H1 (cell line): ENCODE measurements around the gene ALS2CL. TPM values are rescaled to one million over a fixed set of nuclear protein-coding genes. Genes with fewer than 3 reads are reported as not detected.

ENCODE experiments used
- CTCF ChIA-PET: fragments of 300-600 bp; sonication (Branson Sonifier 250); formaldehyde crosslinking; loops from one replicate; lab custom pipeline; 2021; ENCODE audit not compliant: partially characterized antibody; lab: Charles Lee
- POLR2A ChIA-PET: fragments of 300-600 bp; sonication (Branson Sonifier 250); formaldehyde crosslinking; loops from one replicate; lab custom pipeline; 2021; ENCODE audit warnings: inconsistent platforms; ENCODE audit not compliant: partially characterized antibody; lab: Charles Lee
- DNase-seq, 2 experiments: peaks; one replicate each; pipeline versions ENCODE4 v3.0.0 to v3.0.0-alpha.2; 2010 to 2022; ENCODE audit warnings: low spot score in 2 of 2, low read depth in 1 of 2, mixed read lengths in 1 of 2
- FAIRE-seq: peaks from 2 replicates; lab custom pipeline; 2011; peaks lifted over from hg19 to GRCh38; lab: Jason Lieb, UNC
- H2AFZ ChIP-seq: 2 replicates; pipeline ENCODE4 v1.8.1; 2012; ENCODE audit warnings: low read length, inconsistent platforms
- H2AK5ac ChIP-seq: 2 replicates; pipeline ENCODE4 v1.6.1; 2013; ENCODE audit warnings: low read depth, low read length
- H2BK120ac ChIP-seq: replicated peaks from 2 replicates; pipeline ENCODE3; 2013; ENCODE audit warnings: low read depth, low read length, inconsistent platforms
- H2BK12ac ChIP-seq: 2 replicates; pipeline ENCODE4 v1.6.1; 2013; ENCODE audit warnings: low read depth, low read length
- H2BK15ac ChIP-seq: 2 replicates; pipeline ENCODE4 v1.6.1; 2013; ENCODE audit warnings: low read length
- H2BK20ac ChIP-seq: 2 replicates; pipeline ENCODE4 v1.6.1; 2013; ENCODE audit warnings: low read length
- H2BK5ac ChIP-seq: 2 replicates; pipeline ENCODE4 v1.6.1; 2013; ENCODE audit warnings: low read depth, low read length
- H3K14ac ChIP-seq: 2 replicates; pipeline ENCODE4 v1.6.1; 2013; ENCODE audit warnings: inconsistent platforms; ENCODE audit not compliant: insufficient read length
- H3K18ac ChIP-seq: 2 replicates; pipeline ENCODE4 v1.6.1; 2013; ENCODE audit warnings: low read length; ENCODE audit errors: extremely low read depth
- H3K23ac ChIP-seq: 2 replicates; pipeline ENCODE4 v1.6.1; 2013; ENCODE audit warnings: inconsistent platforms; ENCODE audit not compliant: insufficient read length
- H3K23me2 ChIP-seq: 2 replicates; pipeline ENCODE4 v1.6.1; 2013; ENCODE audit warnings: low read depth, low read length
- H3K27ac ChIP-seq: 2 replicates; pipeline ENCODE4 v1.6.1; 2011; ENCODE audit warnings: low read depth, low read length, inconsistent platforms
- H3K27me3 ChIP-seq, 4 experiments: replicated peaks in 1 of 4; 1 replicate in 1 of 4; 2 replicates in 3 of 4; pipeline versions ENCODE4 v1.6.1 to v1.8.1; 2011 to 2013; ENCODE audit warnings: low read length in 3 of 4, mild to moderate bottlenecking in 3 of 4, inconsistent platforms in 2 of 4, mixed read lengths in 2 of 4, moderate library complexity in 1 of 4; ENCODE audit not compliant: control insufficient read depth in 3 of 4, insufficient read depth in 3 of 4; ENCODE audit errors: extremely low read depth in 1 of 4
- H3K36me3 ChIP-seq, 4 experiments: 2 replicates each; pipeline versions ENCODE4 v1.6.1 to v1.8.1; 2011 to 2013; ENCODE audit warnings: mild to moderate bottlenecking in 4 of 4, low read length in 3 of 4, moderate library complexity in 2 of 4, control low read depth in 1 of 4, inconsistent platforms in 1 of 4; ENCODE audit not compliant: insufficient read depth in 4 of 4, control insufficient read depth in 2 of 4
- H3K4ac ChIP-seq: replicated peaks from 2 replicates; pipeline ENCODE3; 2013; ENCODE audit warnings: low read length, low read depth, mixed read lengths, inconsistent platforms; ENCODE audit not compliant: insufficient read length
- H3K4me1 ChIP-seq, 4 experiments: replicated peaks in 1 of 4; 1 replicate in 1 of 4; 2 replicates in 3 of 4; pipeline versions ENCODE4 v1.6.1 to v1.8.1; 2011 to 2013; ENCODE audit warnings: low read length in 3 of 4, inconsistent platforms in 2 of 4, mixed read lengths in 1 of 4; ENCODE audit not compliant: insufficient read depth in 4 of 4, control insufficient read depth in 3 of 4
- H3K4me2 ChIP-seq, 2 experiments: 2 replicates each; pipeline versions ENCODE4 v1.6.1 to v1.8.1; 2011 to 2013; ENCODE audit warnings: low read depth in 2 of 2, low read length in 2 of 2, control low read depth in 1 of 2, inconsistent platforms in 1 of 2, mild to moderate bottlenecking in 1 of 2; ENCODE audit not compliant: insufficient read depth in 1 of 2
- H3K4me3 ChIP-seq, 4 experiments: fragments of 200-600, 300-600 bp in 1 of 4; sonication (generic), shearing (Covaris generic), sonication (Bioruptor Twin) in 1 of 4; 2 replicates each; pipeline versions ENCODE4 v1.5.1 to v1.8.1; 2011 to 2016; ENCODE audit warnings: low read length in 4 of 4, low read depth in 3 of 4, control low read depth in 2 of 4, inconsistent platforms in 2 of 4, mild to moderate bottlenecking in 2 of 4, mixed read lengths in 1 of 4, moderate library complexity in 1 of 4; ENCODE audit not compliant: insufficient read depth in 2 of 4; ENCODE audit errors: extremely low read depth in 1 of 4
- H3K56ac ChIP-seq: replicated peaks from 2 replicates; pipeline ENCODE3; 2013; ENCODE audit warnings: low read depth, mild to moderate bottlenecking, mixed read lengths, low read length, inconsistent platforms; ENCODE audit not compliant: insufficient read length
- H3K79me1 ChIP-seq: 2 replicates; pipeline ENCODE4 v1.6.1; 2013; ENCODE audit warnings: low read depth, low read length, control low read depth
- H3K79me2 ChIP-seq, 2 experiments: 2 replicates each; pipeline versions ENCODE4 v1.6.1 to v1.8.1; 2012 to 2013; ENCODE audit warnings: low read length in 2 of 2, mild to moderate bottlenecking in 2 of 2, inconsistent platforms in 1 of 2; ENCODE audit not compliant: insufficient read depth in 2 of 2, control insufficient read depth in 1 of 2
- H3K9ac ChIP-seq, 4 experiments: replicated peaks in 1 of 4; 1 replicate in 1 of 4; 2 replicates in 3 of 4; pipeline versions ENCODE4 v1.6.1 to v1.8.1; 2011 to 2013; ENCODE audit warnings: low read depth in 3 of 4, low read length in 3 of 4, control low read depth in 2 of 4, mild to moderate bottlenecking in 2 of 4, moderate library complexity in 2 of 4, inconsistent platforms in 1 of 4; ENCODE audit errors: extremely low read depth in 1 of 4
- H3K9me3 ChIP-seq, 2 experiments: 2 replicates each; pipeline versions ENCODE4 v1.6.1 to v1.8.1; 2012 to 2013; ENCODE audit warnings: mild to moderate bottlenecking in 2 of 2, moderate library complexity in 2 of 2, control low read depth in 1 of 2, inconsistent platforms in 1 of 2, low read depth in 1 of 2, low read length in 1 of 2, mixed read lengths in 1 of 2; ENCODE audit not compliant: insufficient read depth in 2 of 2
- H4K20me1 ChIP-seq, 2 experiments: replicated peaks in 1 of 2; 2 replicates each; pipeline versions ENCODE3 to v1.8.1; 2011 to 2013; ENCODE audit warnings: inconsistent platforms in 2 of 2, low read length in 2 of 2, mild to moderate bottlenecking in 1 of 2; ENCODE audit not compliant: insufficient read depth in 2 of 2, control insufficient read depth in 1 of 2
- H4K5ac ChIP-seq: 2 replicates; pipeline ENCODE4 v1.6.1; 2013; ENCODE audit warnings: low read length, low read depth, mixed read lengths, inconsistent platforms; ENCODE audit not compliant: insufficient read length
- H4K8ac ChIP-seq: 2 replicates; pipeline ENCODE4 v1.8.0; 2013; ENCODE audit warnings: mild to moderate bottlenecking, moderate library complexity, low read length, inconsistent platforms; ENCODE audit not compliant: insufficient read depth; ENCODE audit errors: extremely low read depth
- H4K91ac ChIP-seq: replicated peaks from 2 replicates; pipeline ENCODE3; 2013; ENCODE audit warnings: low read length, mixed read lengths, inconsistent platforms; ENCODE audit not compliant: insufficient read length
- ASH2L ChIP-seq: fragments of 200-600, 300-600 bp; sonication (generic); IDR thresholded peaks from one replicate; pipeline ENCODE4 v1.7.1; 2017; ENCODE audit warnings: low read length
- FOSL1 ChIP-seq: IDR thresholded peaks from 2 replicates; pipeline ENCODE4 v1.6.1; 2011; ENCODE audit warnings: mild to moderate bottlenecking, low read depth, low read length, moderate library complexity; ENCODE audit not compliant: insufficient read depth
- KDM4A ChIP-seq: IDR thresholded peaks from one replicate; pipeline ENCODE4 v1.7.1; 2012; ENCODE audit warnings: low read depth, mild to moderate bottlenecking, moderate library complexity, low read length, inconsistent platforms; ENCODE audit not compliant: severe bottlenecking
- KDM5A ChIP-seq: fragments of 200-600 bp; IDR thresholded peaks from 2 replicates; pipeline ENCODE4 v1.7.1; 2012; ENCODE audit warnings: mild to moderate bottlenecking, low read length, inconsistent platforms, mixed read lengths
- MAFK ChIP-seq: IDR thresholded peaks from 2 replicates; pipeline ENCODE4 v1.6.1; 2012; ENCODE audit warnings: low read depth, mild to moderate bottlenecking, improper control_type of control experiment, low read length
- NRF1 ChIP-seq: IDR thresholded peaks from 2 replicates; pipeline ENCODE4 v1.6.1; 2011; ENCODE audit warnings: mild to moderate bottlenecking, low read depth, low read length, improper control_type of control experiment
- PHF8 ChIP-seq: fragments of 200-600 bp; sonication (generic); conservative IDR thresholded peaks from 2 replicates; pipeline ENCODE4 v1.7.1; 2012; ENCODE audit warnings: low read depth, mild to moderate bottlenecking, inconsistent platforms, low read length, moderate library complexity
- TAF1 ChIP-seq: IDR thresholded peaks from 2 replicates; pipeline ENCODE4 v1.6.1; 2011; ENCODE audit warnings: mild to moderate bottlenecking, low read depth, low read length
- TEAD4 ChIP-seq: IDR thresholded peaks from 2 replicates; pipeline ENCODE4 v1.6.1; 2012; ENCODE audit warnings: low read depth, low read length, inconsistent platforms, mixed read lengths
- USF2 ChIP-seq: IDR thresholded peaks from 2 replicates; pipeline ENCODE4 v1.6.1; 2011; ENCODE audit warnings: low read length, improper control_type of control experiment
- ZNF274 ChIP-seq: IDR thresholded peaks from 2 replicates; pipeline ENCODE4 v1.7.0; 2012; ENCODE audit warnings: low read length, borderline replicate concordance; ENCODE audit errors: extremely low read depth
- WGBS, 2 experiments: shearing (Covaris generic) in 1 of 2; methylation state at CpG; one replicate each; pipeline versions ENCODE4 v1.1.6 to v1.1.7; 2013 to 2015; ENCODE audit warnings: low lambda C conversion rate in 2 of 2, mixed read lengths in 2 of 2, inconsistent platforms in 1 of 2, low coverage in 1 of 2, missing lambda C conversion rate in 1 of 2; ENCODE audit not compliant: insufficient replicate concordance in 2 of 2, insufficient coverage in 1 of 2, insufficient read length in 1 of 2; ENCODE audit errors: extremely low coverage in 1 of 2, missing lambda C conversion rate in 1 of 2; 5-methylcytosine and 5-hydroxymethylcytosine counted together
- polyA plus RNA-seq, 7 experiments: library from polyadenylated mRNA; depleted of rRNA in 3 of 7; stranded (reverse) in 5 of 7; unstranded in 2 of 7; fragments of >200 nt in 5 of 7; fragments of 200-250 nt in 2 of 7; gene quantifications; 1 replicate in 5 of 7; 2 replicates in 1 of 7; 4 replicates in 1 of 7; pipeline versions ENCODE4 v1.2.1 to v1.2.3, GENCODE V29; 2011 to 2013; ENCODE audit warnings: missing spikeins in 2 of 7, mixed read lengths in 2 of 7
- total RNA-seq: library from RNA; stranded (reverse); fragmentation: NEBNext Ultra II Directional; extraction: Animal tissue kit (Norgen Biotek cat#: 25700); gene quantifications from 2 replicates; pipeline ENCODE4 v1.2.1, GENCODE V29; 2021

The ALS2CL gene
- total and polyA plus RNA-seq, 2 of the 8 experiments (the other 6 are each of a cell fraction or from before 2014, with no cell fraction given), result 4.8 to 5.4 TPM

- Histone ChIP-seq H3K18ac (no peak overlapping the region), H3K9me3 (no peaks in the 10 kb centered on the region), H3K14ac (no peak overlapping the region), H3K4ac (no peak overlapping the region), H2AK5ac (no peak overlapping the region), H3K79me1 (no peaks in the 10 kb centered on the region), H3K4me2 (no peak overlapping the region), H3K4me1 (peaks cover 0 to 3% (median 0%) of the 10 kb centered on the region in 4 experiments; a peak in 1 of 7 replicates), H2BK12ac (no peak overlapping the region), H2BK120ac (no peak overlapping the region), H3K36me3 (no peaks in the 10 kb centered on the region), H3K27me3 (no peaks in the 10 kb centered on the region), H3K23ac (no peak overlapping the region), H4K5ac (no peak overlapping the region), H3K56ac (no peak overlapping the region), H3K79me2 (no peaks in the 10 kb centered on the region), H3K23me2 (no peaks in the 10 kb centered on the region), H4K91ac (no peak overlapping the region), H4K20me1 (peaks cover 0 to 1% of the 10 kb centered on the region in 2 experiments), H3K27ac (no peak overlapping the region), H3K9ac (no peak overlapping the region), H3K4me3 (no peak overlapping the region), H2BK5ac (no peak overlapping the region), H2BK20ac (no peak overlapping the region), H2BK15ac (no peak overlapping the region), H4K8ac (no peak overlapping the region), H2AFZ (no peak overlapping the region)
- DNase-seq, result no peak
- ChIA-PET CTCF (interaction anchor here (0.9 to 4.2 kb wide), 9 partner anchors 8 to 188 kb away, joined by 3 to 32 read pairs (median 4); partner anchors contain the start of gene ALS2CL), POLR2A (interaction anchor here (1.4 to 2.7 kb wide), 2 partner anchors 17 to 90 kb away, joined by 6 to 7 read pairs; partner anchors contain the start of gene ALS2CL)
- 83% methylated on average over 12 of the region's 16 CpGs; no CpG with 5 or more reads in 1 of the 2 experiments for WGBS, 2 experiments
- FAIRE-seq, result no peak
- TF ChIP-seq TEAD4 (no peak), ASH2L (no peak), KDM4A (no peak), KDM5A (no peak), NRF1 (no peak), TAF1 (no peak), FOSL1 (no peak), USF2 (no peak), ZNF274 (no peak), PHF8 (no peak), MAFK (no peak)
Observed at GRCh38 chr3:46676601-46677410, 16.7 kb downstream of the ALS2CL start.
